GM12878 (cell line): ENCODE results near the gene PHACTR1. TPM values are rescaled to one million over a fixed set of nuclear protein-coding genes. Genes with fewer than 3 reads are reported as not detected.
A peak's percentile ranks its signal among the peaks of the same experiment; 100 is the strongest.

Source experiments
- ATAC-seq: fragments of 200-7000 bp; cut with Tn5 transposase; 3 replicates; pipeline ENCODE4 v1.9.1; 2020; ENCODE audit warnings: mild to moderate bottlenecking, moderate library complexity
- BruUV-seq: library from RNA; stranded (reverse); fragments of 400-500 nt; replicated peaks from 2 replicates; lab custom pipeline; 2021; lab: Mats Ljungman, UMichigan
- CTCF ChIA-PET: fragments of 300-600 bp; sonication (Branson Sonifier 250); formaldehyde crosslinking; extraction: SDS; loops from one replicate; lab custom pipeline; 2021; ENCODE audit warnings: inconsistent platforms; lab: Yijun Ruan, JAX
- POLR2A ChIA-PET: fragments of 350-600 bp; formaldehyde crosslinking; extraction: SDS; loops from one replicate; lab custom pipeline; 2021; ENCODE audit warnings: inconsistent platforms; lab: Charles Lee
- RAD21 ChIA-PET: fragments of 300-600 bp; sonication (Branson Sonifier 250); formaldehyde crosslinking; loops from one replicate; lab custom pipeline; 2023; ENCODE audit warnings: antibody characterized with exemption; ENCODE audit not compliant: unreplicated experiment; lab: Charles Lee
- SMC1A ChIA-PET: fragments of 300-600 bp; sonication (Branson Sonifier 250); formaldehyde crosslinking; loops from one replicate; lab custom pipeline; 2023; ENCODE audit not compliant: unreplicated experiment, uncharacterized antibody; lab: Charles Lee
- DNase-seq: peaks from one replicate; pipeline ENCODE4 v3.0.0-alpha.2; 2011; ENCODE audit warnings: low read depth, low spot score
- FAIRE-seq: peaks from 3 replicates; lab custom pipeline; 2011; peaks lifted over from hg19 to GRCh38; lab: Jason Lieb, UNC
- H2AFZ ChIP-seq: 2 replicates; pipeline ENCODE4 v1.6.0; 2011; ENCODE audit warnings: low read depth, low read length, control low read depth; ENCODE audit not compliant: control insufficient read depth
- H3K27ac ChIP-seq: 2 replicates; pipeline ENCODE4 v1.5.1; 2011; ENCODE audit warnings: control low read depth; ENCODE audit not compliant: control insufficient read depth, insufficient read depth
- H3K27me3 ChIP-seq, 2 experiments: replicated peaks in 1 of 2; 2 replicates each; pipeline versions ENCODE4 v1.6.0 to v1.6.1; 2011; ENCODE audit warnings: low read length in 1 of 2; ENCODE audit not compliant: control insufficient read depth in 2 of 2, insufficient read depth in 2 of 2
- H3K36me3 ChIP-seq, 2 experiments: 2 replicates each; pipeline ENCODE4 v1.5.1; 2011; ENCODE audit warnings: low read length in 1 of 2; ENCODE audit not compliant: control insufficient read depth in 2 of 2, insufficient read depth in 2 of 2
- H3K4me1 ChIP-seq: 2 replicates; pipeline ENCODE4 v1.6.1; 2011; ENCODE audit warnings: mild to moderate bottlenecking, low read length, moderate library complexity, mixed read lengths; ENCODE audit not compliant: control insufficient read depth, insufficient read depth
- H3K4me2 ChIP-seq: 2 replicates; pipeline ENCODE4 v1.6.0; 2011; ENCODE audit warnings: control low read depth; ENCODE audit not compliant: control insufficient read depth, insufficient read depth
- H3K4me3 ChIP-seq: fragments of 200-600 bp; sonication (generic); 2 replicates; pipeline ENCODE4 v1.5.1; 2016
- H3K79me2 ChIP-seq: 2 replicates; pipeline ENCODE4 v1.6.0; 2011; ENCODE audit warnings: low read length; ENCODE audit not compliant: control insufficient read depth, insufficient read depth
- H3K9ac ChIP-seq: 2 replicates; pipeline ENCODE4 v1.8.0; 2011; ENCODE audit warnings: low read length, control low read depth, mixed read lengths; ENCODE audit not compliant: control insufficient read depth, insufficient read depth
- H3K9me3 ChIP-seq: replicated peaks from 3 replicates; pipeline ENCODE4 v1.5.1; 2011; ENCODE audit warnings: mild to moderate bottlenecking, low read length; ENCODE audit not compliant: control insufficient read depth, insufficient read depth
- H4K20me1 ChIP-seq: 2 replicates; pipeline ENCODE4 v1.6.0; 2011; ENCODE audit not compliant: control insufficient read depth, insufficient read depth
- CBFB ChIP-seq: IDR thresholded peaks from 2 replicates; pipeline ENCODE4 v1.6.1; 2016; ENCODE audit warnings: antibody characterized with exemption, low read depth
- FOS ChIP-seq: IDR thresholded peaks from 3 replicates; pipeline ENCODE4 v1.6.1; 2011; ENCODE audit warnings: borderline replicate concordance; ENCODE audit not compliant: insufficient read length; ENCODE audit errors: extremely low read depth
- FOXK2 ChIP-seq: fragments of 450-650 bp; IDR thresholded peaks from 2 replicates; pipeline ENCODE4 v1.6.1; 2017; ENCODE audit warnings: mild to moderate bottlenecking, moderate library complexity
- IRF4 ChIP-seq: IDR thresholded peaks from 2 replicates; pipeline ENCODE4 v1.6.1; 2011; ENCODE audit warnings: low read depth, low read length
- MXI1 ChIP-seq: fragments of 150-350 bp; IDR thresholded peaks from 2 replicates; pipeline ENCODE4 v1.6.1; 2011; ENCODE audit warnings: low read depth, mild to moderate bottlenecking, inconsistent platforms, low read length, improper control_type of control experiment
- MYC ChIP-seq: IDR thresholded peaks from 2 replicates; pipeline ENCODE4 v1.6.1; 2011; ENCODE audit warnings: mild to moderate bottlenecking, low read length, moderate library complexity, inconsistent platforms; ENCODE audit not compliant: insufficient read depth, insufficient replicate concordance, insufficient read length, severe bottlenecking
- NFYB ChIP-seq: IDR thresholded peaks from 2 replicates; pipeline ENCODE4 v1.6.1; 2011; ENCODE audit warnings: low read depth, mild to moderate bottlenecking, low read length, improper control_type of control experiment, moderate library complexity; ENCODE audit not compliant: insufficient read depth
- RAD51 ChIP-seq: fragments of 450-650 bp; IDR thresholded peaks from 2 replicates; pipeline ENCODE4 v1.6.1; 2016; ENCODE audit warnings: moderate library complexity, mild to moderate bottlenecking, inconsistent platforms
- TCF12 ChIP-seq: IDR thresholded peaks from 2 replicates; pipeline ENCODE4 v1.6.1; 2011; ENCODE audit warnings: low read depth, mild to moderate bottlenecking, low read length
- ZNF207 ChIP-seq: fragments of 450-650 bp; IDR thresholded peaks from 2 replicates; pipeline ENCODE4 v1.6.1; 2014; ENCODE audit warnings: antibody characterized with exemption, mild to moderate bottlenecking, borderline replicate concordance
- ZNF24 ChIP-seq: fragments of 450-650 bp; IDR thresholded peaks from 2 replicates; pipeline ENCODE4 v1.6.1; 2017; ENCODE audit warnings: antibody characterized with exemption, mild to moderate bottlenecking
- ZZZ3 ChIP-seq: IDR thresholded peaks from 2 replicates; pipeline ENCODE4 v1.6.1; 2011; ENCODE audit warnings: low read depth; ENCODE audit not compliant: control insufficient read depth, insufficient read length
- WGBS: methylation state at CpG from one replicate; pipeline ENCODE4 v1.1.6; 2016; ENCODE audit warnings: low lambda C conversion rate; ENCODE audit not compliant: insufficient replicate concordance, insufficient coverage; ENCODE audit errors: missing lambda C conversion rate; 5-methylcytosine and 5-hydroxymethylcytosine counted together
- in situ Hi-C: fragments of 300-500 bp; cut with MboI; formaldehyde crosslinking; loops from 9 replicates; pipeline ENCODE4 v1.14.3; 2018; ENCODE audit warnings: mixed read lengths
- intact Hi-C: fragments of 100-400 bp; cut with micrococcal nuclease; formaldehyde crosslinking; loops from one replicate; pipeline ENCODE4 v1.14.2; 2022; ENCODE audit not compliant: unreplicated experiment
- polyA plus RNA-seq, 11 experiments: library from polyadenylated mRNA; depleted of rRNA in 4 of 11; unstranded in 6 of 11; stranded (reverse) in 5 of 11; fragments of >200 nt; fragmentation: Nextera tagmentation in 4 of 11; fragmentation: Illumina TruSeq in 1 of 11; extraction: Ambion mirVana in 4 of 11; extraction: Trizol in 1 of 11; gene quantifications; 1 replicate in 1 of 11; 2 replicates in 10 of 11; pipeline versions ENCODE4 v1.2.1 to v1.2.3, GENCODE V29; 2011 to 2016; ENCODE audit warnings: inconsistent platforms in 2 of 11, missing spikeins in 2 of 11, low read depth in 1 of 11
- total RNA-seq, 4 experiments: library from RNA; depleted of rRNA in 3 of 4; stranded (reverse); fragments of >200 nt in 3 of 4; fragmentation: Illumina TruSeq in 1 of 4; extraction: Trizol in 1 of 4; gene quantifications; 2 replicates each; pipeline versions ENCODE4 v1.2.1 to v1.2.3, GENCODE V29; 2013 to 2021
- TF ChIP-seq, protein P1 (sequence below): fragments of 450-650 bp; IDR thresholded peaks from 2 replicates; pipeline ENCODE4 v1.6.1; 2016; ENCODE audit warnings: mild to moderate bottlenecking
- TF ChIP-seq, protein P2 (sequence below): IDR thresholded peaks from 2 replicates; pipeline ENCODE4 v1.6.1; 2012; ENCODE audit warnings: low read depth, low read length, improper control_type of control experiment
- TF ChIP-seq, protein P3 (sequence below): fragments of 450-650 bp; IDR thresholded peaks from 2 replicates; pipeline ENCODE4 v1.6.1; 2018; ENCODE audit warnings: mild to moderate bottlenecking, low read depth, moderate library complexity; ENCODE audit not compliant: partially characterized antibody
- TF ChIP-seq, protein P4 (sequence below): fragments of 450-650 bp; IDR thresholded peaks from 2 replicates; pipeline ENCODE4 v1.6.1; 2014; ENCODE audit warnings: mild to moderate bottlenecking

The PHACTR1 gene
- total and polyA plus RNA-seq, 10 of the 15 experiments (the other 5 are each of a cell fraction or from before 2014, with no cell fraction given), result 34.2 to 94.6 (median 62.3) TPM

DNA sequence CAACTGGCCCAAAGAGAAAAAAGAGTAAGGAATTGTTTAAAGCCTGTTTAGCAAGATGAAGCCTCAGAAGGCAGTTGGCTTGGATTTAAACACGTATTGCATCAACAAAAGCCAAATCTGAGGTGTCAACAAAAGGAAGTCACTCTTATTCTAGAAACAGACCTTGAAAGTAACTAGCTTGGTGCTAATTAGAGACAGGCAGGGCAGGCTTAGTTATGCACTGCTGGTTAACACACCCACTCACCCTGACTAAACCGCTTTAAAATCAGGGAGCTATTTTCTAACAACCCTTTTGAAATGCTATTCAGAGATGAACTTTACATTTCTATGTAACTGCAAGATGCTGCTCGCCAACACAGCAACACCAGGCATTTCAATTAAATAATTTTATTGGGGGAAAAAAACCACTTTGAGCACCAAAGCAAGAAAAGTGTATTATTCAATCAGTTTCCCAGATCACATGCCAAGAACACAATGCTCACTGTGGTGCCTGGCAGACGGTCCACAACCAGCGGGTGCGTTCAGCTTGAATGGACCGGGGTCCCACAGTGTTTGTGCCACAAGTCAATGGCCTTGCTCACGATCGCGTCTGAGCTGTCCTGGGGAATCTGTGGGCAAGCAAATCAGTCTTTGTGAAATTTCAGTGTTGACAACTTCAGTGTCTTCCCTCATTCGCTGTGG lies 588.2 kb downstream of the PHACTR1 start:
- CTCF ChIA-PET, result interaction anchor here (0.6 to 4.6 kb wide), 13 partner anchors 15 to 415 kb away, joined by 3 to 35 read pairs (median 6); partner anchors contain the start of gene TBC1D7
- H3K4me1 ChIP-seq, result peaks cover 33% of the 10 kb centered on the region
- TF ChIP-seq ZNF24, result no peak
- peak; percentile 65 for TF ChIP-seq MXI1
- TF ChIP-seq RAD51, result no peak
- no peak for TF ChIP-seq NFYB
- no peak for TF ChIP-seq TCF12
- no peak for TF ChIP-seq ZNF207
- TF ChIP-seq, protein P1, sequence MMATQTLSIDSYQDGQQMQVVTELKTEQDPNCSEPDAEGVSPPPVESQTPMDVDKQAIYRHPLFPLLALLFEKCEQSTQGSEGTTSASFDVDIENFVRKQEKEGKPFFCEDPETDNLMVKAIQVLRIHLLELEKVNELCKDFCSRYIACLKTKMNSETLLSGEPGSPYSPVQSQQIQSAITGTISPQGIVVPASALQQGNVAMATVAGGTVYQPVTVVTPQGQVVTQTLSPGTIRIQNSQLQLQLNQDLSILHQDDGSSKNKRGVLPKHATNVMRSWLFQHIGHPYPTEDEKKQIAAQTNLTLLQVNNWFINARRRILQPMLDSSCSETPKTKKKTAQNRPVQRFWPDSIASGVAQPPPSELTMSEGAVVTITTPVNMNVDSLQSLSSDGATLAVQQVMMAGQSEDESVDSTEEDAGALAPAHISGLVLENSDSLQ, result peak; percentile 66; the same call in 1 of the 2 replicates
- no peak for TF ChIP-seq FOS
- TF ChIP-seq, protein P2, sequence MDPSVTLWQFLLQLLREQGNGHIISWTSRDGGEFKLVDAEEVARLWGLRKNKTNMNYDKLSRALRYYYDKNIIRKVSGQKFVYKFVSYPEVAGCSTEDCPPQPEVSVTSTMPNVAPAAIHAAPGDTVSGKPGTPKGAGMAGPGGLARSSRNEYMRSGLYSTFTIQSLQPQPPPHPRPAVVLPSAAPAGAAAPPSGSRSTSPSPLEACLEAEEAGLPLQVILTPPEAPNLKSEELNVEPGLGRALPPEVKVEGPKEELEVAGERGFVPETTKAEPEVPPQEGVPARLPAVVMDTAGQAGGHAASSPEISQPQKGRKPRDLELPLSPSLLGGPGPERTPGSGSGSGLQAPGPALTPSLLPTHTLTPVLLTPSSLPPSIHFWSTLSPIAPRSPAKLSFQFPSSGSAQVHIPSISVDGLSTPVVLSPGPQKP, result no peak
- TF ChIP-seq IRF4, result no peak
- TF ChIP-seq, protein P3, sequence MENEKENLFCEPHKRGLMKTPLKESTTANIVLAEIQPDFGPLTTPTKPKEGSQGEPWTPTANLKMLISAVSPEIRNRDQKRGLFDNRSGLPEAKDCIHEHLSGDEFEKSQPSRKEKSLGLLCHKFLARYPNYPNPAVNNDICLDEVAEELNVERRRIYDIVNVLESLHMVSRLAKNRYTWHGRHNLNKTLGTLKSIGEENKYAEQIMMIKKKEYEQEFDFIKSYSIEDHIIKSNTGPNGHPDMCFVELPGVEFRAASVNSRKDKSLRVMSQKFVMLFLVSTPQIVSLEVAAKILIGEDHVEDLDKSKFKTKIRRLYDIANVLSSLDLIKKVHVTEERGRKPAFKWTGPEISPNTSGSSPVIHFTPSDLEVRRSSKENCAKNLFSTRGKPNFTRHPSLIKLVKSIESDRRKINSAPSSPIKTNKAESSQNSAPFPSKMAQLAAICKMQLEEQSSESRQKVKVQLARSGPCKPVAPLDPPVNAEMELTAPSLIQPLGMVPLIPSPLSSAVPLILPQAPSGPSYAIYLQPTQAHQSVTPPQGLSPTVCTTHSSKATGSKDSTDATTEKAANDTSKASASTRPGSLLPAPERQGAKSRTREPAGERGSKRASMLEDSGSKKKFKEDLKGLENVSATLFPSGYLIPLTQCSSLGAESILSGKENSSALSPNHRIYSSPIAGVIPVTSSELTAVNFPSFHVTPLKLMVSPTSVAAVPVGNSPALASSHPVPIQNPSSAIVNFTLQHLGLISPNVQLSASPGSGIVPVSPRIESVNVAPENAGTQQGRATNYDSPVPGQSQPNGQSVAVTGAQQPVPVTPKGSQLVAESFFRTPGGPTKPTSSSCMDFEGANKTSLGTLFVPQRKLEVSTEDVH, result no peak
- no peak for TF ChIP-seq CBFB
- TF ChIP-seq, protein P4, sequence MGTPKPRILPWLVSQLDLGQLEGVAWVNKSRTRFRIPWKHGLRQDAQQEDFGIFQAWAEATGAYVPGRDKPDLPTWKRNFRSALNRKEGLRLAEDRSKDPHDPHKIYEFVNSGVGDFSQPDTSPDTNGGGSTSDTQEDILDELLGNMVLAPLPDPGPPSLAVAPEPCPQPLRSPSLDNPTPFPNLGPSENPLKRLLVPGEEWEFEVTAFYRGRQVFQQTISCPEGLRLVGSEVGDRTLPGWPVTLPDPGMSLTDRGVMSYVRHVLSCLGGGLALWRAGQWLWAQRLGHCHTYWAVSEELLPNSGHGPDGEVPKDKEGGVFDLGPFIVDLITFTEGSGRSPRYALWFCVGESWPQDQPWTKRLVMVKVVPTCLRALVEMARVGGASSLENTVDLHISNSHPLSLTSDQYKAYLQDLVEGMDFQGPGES, result no peak
- TF ChIP-seq ZZZ3, result no peak
- no peak for TF ChIP-seq FOXK2
- TF ChIP-seq MYC, result no peak

More for the DNA sequence above, 588.2 kb downstream of the PHACTR1 start:
- 8% methylated on average over 11 of the region's 11 CpGs for WGBS
- SMC1A ChIA-PET, result interaction anchor here (0.8 to 5.1 kb wide), 24 partner anchors 10 to 376 kb away, joined by 3 to 114 read pairs (median 5); partner anchors contain the start of gene TBC1D7
- intact Hi-C loops (loop anchor here (2.0 kb wide), 1 partner anchor 24 kb away; the partner anchor contains the start of gene TBC1D7), in situ Hi-C loops (no loop called here)
- Histone ChIP-seq H3K4me3 (peak overlapping the region; percentile 34; the same call in 1 of the 2 replicates), H4K20me1 (no peaks in the 10 kb centered on the region), H3K27ac (peak overlapping the region; percentile 90), H3K27me3 (no peaks in the 10 kb centered on the region), H3K79me2 (no peaks in the 10 kb centered on the region), H3K4me2 (peak overlapping the region; percentile 89), H3K36me3 (peaks cover 0 to 23% of the 10 kb centered on the region in 2 experiments), H2AFZ (no peak overlapping the region), H3K9ac (peak overlapping the region; percentile 47), H3K9me3 (no peaks in the 10 kb centered on the region)
- DNase-seq (peak; percentile 77), ATAC-seq (peak; percentile 80), FAIRE-seq (peak; percentile 91)
- RAD21 ChIA-PET, result interaction anchor here (0.5 to 5.3 kb wide), 15 partner anchors 14 to 393 kb away, joined by 3 to 88 read pairs (median 5); partner anchors contain the start of gene TBC1D7
- no TSS peak for BruUV-seq
- POLR2A ChIA-PET, result interaction anchor here (0.6 to 4.9 kb wide), 8 partner anchors 23 to 77 kb away, joined by 3 to 37 read pairs (median 6); partner anchors contain the start of gene TBC1D7
